ENCODE results near the gene C1D.
A peak's percentile ranks its signal among the peaks of the same experiment; 100 is the strongest.
"Not testable (repeated sequence)": the region's sequence is repeated elsewhere in the genome, so short reads cannot be mapped to it uniquely, and the experiment has no call there.

The C1D gene

GRCh38 chr2:68062680-68063387 lies at the start of gene C1D:
Gene C1D (minus strand): TSS chr2:68063004. CDS start chr2:68047310, 15,694 bp downstream.
- peak; percentile 39 for DNase-seq

GRCh38 chr2:68110102-68110501 lies 47.3 kb upstream of the C1D start:
- DNase-seq = no peak

GRCh38 chr2:68108120-68108519 lies 45.3 kb upstream of the C1D start:
- DNase-seq = no peak

- no peak for DNase-seq
These were observed 44.7 kb upstream of the C1D start for GRCh38 chr2:68107475-68107874.

GRCh38 chr2:68104111-68104835 lies 41.5 kb upstream of the C1D start:
- no peak for DNase-seq

GRCh38 chr2:68103709-68104055 lies 40.9 kb upstream of the C1D start:
- no peak for DNase-seq

GRCh38 chr2:68103030-68103708 lies 40.4 kb upstream of the C1D start:
- DNase-seq = no peak

GRCh38 chr2:68100189-68100588 lies 37.4 kb upstream of the C1D start:
- DNase-seq = no peak

GRCh38 chr2:68099260-68099659 lies 36.5 kb upstream of the C1D start:
- DNase-seq = no peak

GRCh38 chr2:68098291-68098797 lies 35.5 kb upstream of the C1D start:
- DNase-seq = no peak

- DNase-seq = no peak
These were observed 31.3 kb upstream of the C1D start for GRCh38 chr2:68094111-68094510.

GRCh38 chr2:68093634-68094033 lies 30.8 kb upstream of the C1D start:
- no peak for DNase-seq

- no peak for DNase-seq
These were observed 28.7 kb upstream of the C1D start for GRCh38 chr2:68091439-68092034.

GRCh38 chr2:68089961-68090360 lies 27.2 kb upstream of the C1D start:
- DNase-seq = no peak

GRCh38 chr2:68088940-68089339 lies 26.1 kb upstream of the C1D start:
- DNase-seq = no peak

GRCh38 chr2:68086166-68086565 lies 23.4 kb upstream of the C1D start:
- no peak for DNase-seq

GRCh38 chr2:68083346-68083745 lies 20.5 kb upstream of the C1D start:
- no peak for DNase-seq

- DNase-seq = no peak
These were observed 11.2 kb upstream of the C1D start for GRCh38 chr2:68074050-68074449.

GRCh38 chr2:68063797-68064646 lies 1.2 kb upstream of the C1D start:
- DNase-seq = not testable (repeated sequence)

- DNase-seq = no peak
These were observed 2.2 kb downstream of the C1D start for GRCh38 chr2:68060652-68061051.

- DNase-seq = no peak
These were observed 2.8 kb downstream of the C1D start for GRCh38 chr2:68059784-68060525.
